ENCODE results near the gene STAB1.

GRCh38 chr3:52535411-52536111 is 40.4 kb downstream of the STAB1 start:
- no peak for TF ChIP-seq CTCF (IDR thresholded peaks at IDR 0.05 in 8 of 11, conservative IDR thresholded peaks at IDR 0.05 in 3 of 11)
- TF ChIP-seq POLR2A (IDR thresholded peaks at IDR 0.05), result no peak
- no peak for TF ChIP-seq POLR2AphosphoS5 (IDR thresholded peaks at IDR 0.05)
